A673 (cell line): Measurements from ENCODE around the gene CCDC57. TPM values are rescaled to one million over a fixed set of nuclear protein-coding genes. Genes with fewer than 3 reads are reported as not detected.

Source experiments
- BruUV-seq: library from RNA; stranded (reverse); fragments of 400-500 nt; replicated peaks from 2 replicates; lab custom pipeline; 2021; lab: Mats Ljungman, UMichigan
- CTCF ChIA-PET: fragments of 300-600 bp; sonication (Branson Sonifier 250); formaldehyde crosslinking; loops from one replicate; lab custom pipeline; 2022; ENCODE audit warnings: antibody characterized with exemption; lab: Charles Lee
- POLR2A ChIA-PET: fragments of 300-600 bp; sonication (Branson Sonifier 250); formaldehyde crosslinking; loops from one replicate; lab custom pipeline; 2022; ENCODE audit warnings: antibody characterized with exemption; ENCODE audit not compliant: low non-redundant PET; lab: Charles Lee
- DNase-seq: peaks from one replicate; pipeline ENCODE4 v3.0.0-alpha.2; 2015; ENCODE audit warnings: low spot score
- H3K27ac ChIP-seq: fragments of 200-600 bp; sonication (generic); 2 replicates; pipeline ENCODE4 v1.5.1; 2016; ENCODE audit warnings: mixed run types, low read depth, mild to moderate bottlenecking, mixed read lengths, antibody characterized with exemption, low read length; ENCODE audit not compliant: poor library complexity, severe bottlenecking
- H3K27me3 ChIP-seq: fragments of 200-600 bp; sonication (generic); replicated peaks from 2 replicates; pipeline ENCODE4 v1.6.1; 2017; ENCODE audit warnings: mixed run types, low read depth, mild to moderate bottlenecking, mixed read lengths, antibody characterized with exemption, low read length; ENCODE audit not compliant: insufficient read depth, poor library complexity
- H3K36me3 ChIP-seq: fragments of 200-600 bp; sonication (generic); 2 replicates; pipeline ENCODE4 v1.6.1; 2016; ENCODE audit warnings: mixed run types, mild to moderate bottlenecking, mixed read lengths, antibody characterized with exemption, low read length; ENCODE audit not compliant: insufficient read depth, poor library complexity, severe bottlenecking
- H3K4me1 ChIP-seq: fragments of 200-600 bp; sonication (generic); 2 replicates; pipeline ENCODE4 v1.6.1; 2017; ENCODE audit warnings: mixed run types, mild to moderate bottlenecking, mixed read lengths, antibody characterized with exemption, low read length; ENCODE audit not compliant: insufficient read depth, poor library complexity, severe bottlenecking
- H3K4me3 ChIP-seq: fragments of 200-600 bp; sonication (generic); 2 replicates; pipeline ENCODE4 v1.5.1; 2016; ENCODE audit warnings: low read depth, mixed run types, mild to moderate bottlenecking, mixed read lengths, low read length; ENCODE audit not compliant: poor library complexity, severe bottlenecking
- H3K9me3 ChIP-seq: fragments of 200-600 bp; sonication (generic); 2 replicates; pipeline ENCODE4 v1.6.1; 2016; ENCODE audit warnings: mixed run types, low read depth, mild to moderate bottlenecking, mixed read lengths, antibody characterized with exemption, low read length; ENCODE audit not compliant: poor library complexity, severe bottlenecking
- EZH2 ChIP-seq: fragments of 200-600 bp; sonication (generic); IDR thresholded peaks from 2 replicates; pipeline ENCODE4 v1.6.1; 2017; ENCODE audit warnings: borderline replicate concordance, low read depth, mild to moderate bottlenecking, mixed read lengths, antibody characterized with exemption, low read length; ENCODE audit not compliant: poor library complexity, severe bottlenecking
- intact Hi-C: fragments of 100-400 bp; cut with micrococcal nuclease; formaldehyde crosslinking; loops from one replicate; pipeline ENCODE4 v1.10.0; 2022; ENCODE audit not compliant: unreplicated experiment
- total RNA-seq: library from RNA; stranded (reverse); gene quantifications from 2 replicates; pipeline ENCODE4 v1.2.3, GENCODE V29; 2021
- TF ChIP-seq, protein P1 (sequence below): fragments of 300-800, 200-600 bp; sonication (generic); conservative IDR thresholded peaks from 2 replicates; pipeline ENCODE4 v1.5.1; 2017; ENCODE audit warnings: low read depth, mild to moderate bottlenecking, antibody characterized with exemption, low read length, moderate library complexity, mixed read lengths

The CCDC57 gene
- total RNA-seq, 1 experiment from 2014 or later, result 43.6 TPM

DNA sequence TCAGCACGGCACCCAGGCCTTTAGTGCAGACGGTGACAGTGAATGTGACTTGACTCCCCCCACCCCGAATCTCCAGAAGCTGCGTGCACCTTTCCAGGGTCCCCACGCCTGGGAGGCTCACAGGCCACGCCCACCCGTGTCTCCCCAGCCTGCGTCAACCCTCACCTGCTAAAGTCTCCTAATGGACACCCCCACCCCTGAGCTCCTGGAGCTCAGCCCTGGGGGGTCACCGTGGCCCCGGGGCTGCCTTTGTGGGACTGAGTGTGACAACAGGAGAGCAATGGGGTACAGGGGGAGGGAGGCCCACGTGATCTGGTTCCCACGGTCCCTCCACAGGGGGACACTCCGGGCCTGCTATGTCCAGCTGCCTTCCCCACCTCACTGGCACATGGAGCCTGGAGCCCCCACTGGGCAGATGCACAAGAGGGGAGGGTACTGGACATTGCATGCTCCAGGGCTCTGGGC, 107.2 kb downstream of the CCDC57 start:
- CTCF ChIA-PET, result no interaction called here
- intact Hi-C loops, result no loop called here

DNA sequence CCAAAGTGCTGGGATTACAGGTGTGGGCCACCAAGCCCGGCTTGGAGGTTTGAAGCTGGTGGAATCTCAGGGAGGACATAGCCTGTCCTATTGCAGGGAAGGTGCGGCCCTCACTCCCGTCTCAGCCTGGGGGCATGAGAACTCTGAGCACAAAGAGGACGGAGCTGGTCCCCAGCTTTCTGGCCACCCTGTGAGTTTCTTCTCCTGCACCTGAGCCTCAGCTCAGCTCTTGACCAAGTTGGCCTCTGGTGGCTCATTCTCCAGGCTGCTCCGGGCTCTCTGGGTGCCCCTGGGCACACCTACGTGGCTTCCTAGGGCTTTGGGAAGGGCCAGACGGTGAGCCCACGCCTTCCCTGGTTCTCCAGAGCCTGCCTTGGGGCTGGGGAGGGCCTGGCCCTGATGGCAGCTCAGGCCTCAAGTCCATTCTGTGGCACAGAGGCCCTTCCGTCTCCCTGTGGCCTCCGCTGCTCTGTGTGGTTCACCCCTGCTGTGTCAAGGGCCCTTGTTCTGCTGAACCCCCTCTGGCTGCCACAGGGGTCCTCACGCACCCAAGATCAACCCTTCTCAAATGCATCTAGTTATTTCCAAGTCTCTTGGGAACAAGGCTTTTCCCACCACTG, 107.7 kb downstream of the CCDC57 start:
- BruUV-seq, result no TSS peak
- no peak for DNase-seq
- peaks cover 20% of the 10 kb centered on the region for H3K4me1 ChIP-seq
- H3K27ac ChIP-seq, result peak overlapping the region; percentile 80
- no peaks in the 10 kb centered on the region for H3K9me3 ChIP-seq
- TF ChIP-seq EZH2, result no peak
- TF ChIP-seq, protein P1, sequence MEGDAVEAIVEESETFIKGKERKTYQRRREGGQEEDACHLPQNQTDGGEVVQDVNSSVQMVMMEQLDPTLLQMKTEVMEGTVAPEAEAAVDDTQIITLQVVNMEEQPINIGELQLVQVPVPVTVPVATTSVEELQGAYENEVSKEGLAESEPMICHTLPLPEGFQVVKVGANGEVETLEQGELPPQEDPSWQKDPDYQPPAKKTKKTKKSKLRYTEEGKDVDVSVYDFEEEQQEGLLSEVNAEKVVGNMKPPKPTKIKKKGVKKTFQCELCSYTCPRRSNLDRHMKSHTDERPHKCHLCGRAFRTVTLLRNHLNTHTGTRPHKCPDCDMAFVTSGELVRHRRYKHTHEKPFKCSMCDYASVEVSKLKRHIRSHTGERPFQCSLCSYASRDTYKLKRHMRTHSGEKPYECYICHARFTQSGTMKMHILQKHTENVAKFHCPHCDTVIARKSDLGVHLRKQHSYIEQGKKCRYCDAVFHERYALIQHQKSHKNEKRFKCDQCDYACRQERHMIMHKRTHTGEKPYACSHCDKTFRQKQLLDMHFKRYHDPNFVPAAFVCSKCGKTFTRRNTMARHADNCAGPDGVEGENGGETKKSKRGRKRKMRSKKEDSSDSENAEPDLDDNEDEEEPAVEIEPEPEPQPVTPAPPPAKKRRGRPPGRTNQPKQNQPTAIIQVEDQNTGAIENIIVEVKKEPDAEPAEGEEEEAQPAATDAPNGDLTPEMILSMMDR, result no peak
- CTCF ChIA-PET, result no interaction called here
- no peak overlapping the region for H3K4me3 ChIP-seq
- H3K27me3 ChIP-seq, result no peaks in the 10 kb centered on the region
- H3K36me3 ChIP-seq, result no peaks in the 10 kb centered on the region
- intact Hi-C loops, result no loop called here
- POLR2A ChIA-PET, result no interaction called here

More for the DNA sequence above, 107.2 kb downstream of the CCDC57 start:
- H3K4me3 ChIP-seq, result no peak overlapping the region
- POLR2A ChIA-PET, result no interaction called here
- no peaks in the 10 kb centered on the region for H3K9me3 ChIP-seq
- no peak for DNase-seq
- TF ChIP-seq, protein P1, result no peak
- no peak for TF ChIP-seq EZH2
- H3K36me3 ChIP-seq, result no peaks in the 10 kb centered on the region
- no TSS peak for BruUV-seq
- H3K4me1 ChIP-seq, result peaks cover 20% of the 10 kb centered on the region
- H3K27ac ChIP-seq, result peak overlapping the region; percentile 80
- H3K27me3 ChIP-seq, result no peaks in the 10 kb centered on the region

DNA sequence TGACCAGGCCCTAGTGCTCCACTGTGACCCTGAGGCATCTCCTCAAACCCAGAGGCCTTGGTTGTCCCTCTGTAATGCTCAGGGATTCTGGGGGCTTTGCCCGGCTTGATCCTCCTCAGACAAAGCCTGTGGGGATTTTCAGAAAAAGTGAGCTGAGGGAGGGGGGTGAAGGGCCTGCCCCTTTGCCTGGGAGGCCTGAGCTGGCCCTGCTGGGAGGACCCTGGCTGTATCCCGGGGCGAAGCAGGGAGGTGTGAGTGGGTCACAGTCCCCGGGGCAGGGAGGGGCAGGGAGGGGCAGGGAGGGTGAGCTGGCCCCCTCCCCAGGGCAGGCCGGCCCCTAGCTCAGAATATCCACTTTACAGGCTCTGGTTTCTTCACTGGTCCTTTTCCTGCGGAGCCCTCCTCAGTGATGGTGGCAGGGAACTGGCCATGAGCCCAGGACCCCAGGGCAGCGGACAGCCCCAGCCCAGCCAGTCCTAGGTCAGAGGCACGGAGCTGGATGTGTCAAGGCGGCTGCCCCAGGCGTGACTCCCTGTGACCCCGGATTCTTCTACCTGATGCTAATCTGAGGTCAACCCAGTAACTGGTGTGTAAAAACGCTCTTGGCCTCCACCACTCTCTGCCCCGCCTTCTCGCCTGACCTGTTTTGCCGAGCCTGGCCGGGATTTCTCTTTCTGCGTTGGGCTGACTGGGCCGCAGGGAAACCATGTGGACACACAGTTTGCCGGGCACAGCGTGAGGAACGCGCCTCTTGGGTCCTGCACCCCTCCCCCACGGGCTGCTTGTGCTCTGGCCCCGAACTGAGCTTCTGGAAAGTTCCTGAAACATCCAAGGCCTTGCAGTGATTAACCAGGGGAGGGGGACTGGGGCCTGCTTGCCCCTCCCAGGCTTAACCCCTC, 108.8 kb downstream of the CCDC57 start:
- intact Hi-C loops, result no loop called here
- TF ChIP-seq EZH2, result no peak
- TF ChIP-seq, protein P1, result no peak
- Histone ChIP-seq H3K27me3 (no peaks in the 10 kb centered on the region), H3K36me3 (no peaks in the 10 kb centered on the region), H3K27ac (peak overlapping the region; percentile 30), H3K4me1 (peaks cover 30% of the 10 kb centered on the region), H3K4me3 (no peak overlapping the region), H3K9me3 (no peaks in the 10 kb centered on the region)
- POLR2A ChIA-PET, result no interaction called here
- no TSS peak for BruUV-seq
- DNase-seq, result no peak
- CTCF ChIA-PET, result no interaction called here
